Endothelial cell (in vitro differentiated cells): ENCODE results near the gene SUSD1. TPM values are rescaled to one million over a fixed set of nuclear protein-coding genes. Genes with fewer than 3 reads are reported as not detected.

Experiments
- DNase-seq: peaks from one replicate; pipeline ENCODE4 v3.0.0; 2021; ENCODE audit warnings: low spot score
- H3K27ac Mint-ChIP-seq: one replicate; pipeline ENCODE4 v1.8.0; 2021; ENCODE audit warnings: mixed read lengths, inconsistent platforms; ENCODE audit not compliant: unreplicated experiment
- H3K27me3 Mint-ChIP-seq: one replicate; pipeline ENCODE4 v1.8.0; 2021; ENCODE audit warnings: mild to moderate bottlenecking, moderate library complexity, mixed read lengths, inconsistent platforms; ENCODE audit not compliant: unreplicated experiment
- H3K36me3 Mint-ChIP-seq: one replicate; pipeline ENCODE4 v1.8.0; 2021; ENCODE audit warnings: mild to moderate bottlenecking, low read depth, mixed read lengths, inconsistent platforms; ENCODE audit not compliant: unreplicated experiment
- H3K4me1 Mint-ChIP-seq: one replicate; pipeline ENCODE4 v1.8.0; 2021; ENCODE audit warnings: mild to moderate bottlenecking, mixed read lengths, inconsistent platforms; ENCODE audit not compliant: unreplicated experiment
- H3K4me3 Mint-ChIP-seq: one replicate; pipeline ENCODE4 v1.8.0; 2021; ENCODE audit warnings: mild to moderate bottlenecking, mixed read lengths, inconsistent platforms; ENCODE audit not compliant: unreplicated experiment
- H3K9me3 Mint-ChIP-seq: one replicate; pipeline ENCODE4 v1.8.0; 2021; ENCODE audit warnings: mixed read lengths, inconsistent platforms; ENCODE audit not compliant: unreplicated experiment
- CTCF ChIP-seq: fragments of 200-600 bp; sonication (generic); IDR thresholded peaks from one replicate; pipeline ENCODE4 v1.5.0; 2021; ENCODE audit warnings: antibody characterized with exemption; ENCODE audit not compliant: unreplicated experiment
- total RNA-seq: library from RNA; stranded (reverse); fragmentation: NEBNext Ultra II Directional; extraction: Animal tissue kit (Norgen Biotek cat#: 25700); gene quantifications from one replicate; pipeline ENCODE4 v1.2.1, GENCODE V29; 2021; ENCODE audit not compliant: unreplicated experiment

SUSD1 gene
- total RNA-seq, 1 donor from 2014 or later, result 5.7 TPM

- Mint-ChIP-seq H3K4me3 (no peak overlapping the region), H3K4me1 (peaks cover 6% of the 10 kb centered on the region), H3K27ac (no peak overlapping the region), H3K27me3 (peaks cover 3% of the 10 kb centered on the region), H3K36me3 (peaks cover 4% of the 10 kb centered on the region), H3K9me3 (no peaks in the 10 kb centered on the region)
- TF ChIP-seq CTCF, result no peak
- no peak for DNase-seq
Measured at GRCh38 chr9:112044186-112044585, 130.9 kb downstream of the SUSD1 start.

GRCh38 chr9:112043423-112043822 lies 131.7 kb downstream of the SUSD1 start:
- Mint-ChIP-seq H3K4me3 (no peak overlapping the region), H3K36me3 (peaks cover 4% of the 10 kb centered on the region), H3K27ac (no peak overlapping the region), H3K4me1 (peaks cover 6% of the 10 kb centered on the region), H3K9me3 (no peaks in the 10 kb centered on the region), H3K27me3 (peaks cover 3% of the 10 kb centered on the region)
- no peak for TF ChIP-seq CTCF
- DNase-seq, result no peak

GRCh38 chr9:112042769-112043168 lies 132.3 kb downstream of the SUSD1 start:
- H3K4me3 Mint-ChIP-seq, result no peak overlapping the region
- peaks cover 4% of the 10 kb centered on the region for H3K36me3 Mint-ChIP-seq
- no peaks in the 10 kb centered on the region for H3K9me3 Mint-ChIP-seq
- H3K27me3 Mint-ChIP-seq, result peaks cover 3% of the 10 kb centered on the region
- DNase-seq, result no peak
- H3K4me1 Mint-ChIP-seq, result peaks cover 7% of the 10 kb centered on the region
- no peak overlapping the region for H3K27ac Mint-ChIP-seq
- TF ChIP-seq CTCF, result no peak

- H3K4me1 Mint-ChIP-seq, result peaks cover 12% of the 10 kb centered on the region
- no peak for TF ChIP-seq CTCF
- H3K27ac Mint-ChIP-seq, result no peak overlapping the region
- no peaks in the 10 kb centered on the region for H3K9me3 Mint-ChIP-seq
- peaks cover 5% of the 10 kb centered on the region for H3K27me3 Mint-ChIP-seq
- H3K4me3 Mint-ChIP-seq, result no peak overlapping the region
- DNase-seq, result no peak
- peaks cover 4% of the 10 kb centered on the region for H3K36me3 Mint-ChIP-seq
Measured at GRCh38 chr9:112042244-112042638, 132.9 kb downstream of the SUSD1 start.

GRCh38 chr9:112041536-112042243 lies 133.4 kb downstream of the SUSD1 start:
- Mint-ChIP-seq H3K27ac (no peak overlapping the region), H3K4me3 (no peak overlapping the region), H3K36me3 (peaks cover 4% of the 10 kb centered on the region), H3K27me3 (peaks cover 5% of the 10 kb centered on the region), H3K4me1 (peaks cover 14% of the 10 kb centered on the region), H3K9me3 (no peaks in the 10 kb centered on the region)
- no peak for TF ChIP-seq CTCF
- no peak for DNase-seq
